Pancreas (tissue), 10 donors: ENCODE results near the gene PCDHGB4. TPM values are rescaled to one million over a fixed set of nuclear protein-coding genes. Genes with fewer than 3 reads are reported as not detected.
"Not testable (repeated sequence)": the region's sequence is repeated elsewhere in the genome, so short reads cannot be mapped to it uniquely, and the experiment has no call there.

ENCODE experiments used
- ATAC-seq, 4 donors: fragments of 200-7000 bp; cut with Tn5 transposase; one replicate each; pipeline versions ENCODE4 v1.8.0 to v1.9.1; 2020; ENCODE audit warnings: mild to moderate bottlenecking in 4 of 4, moderate library complexity in 4 of 4
- DNase-seq, 6 donors: peaks; one replicate each; pipeline ENCODE4 v3.0.0-alpha.2; 2020
- FAIRE-seq: peaks from 2 replicates; lab custom pipeline; 2012; peaks lifted over from hg19 to GRCh38; lab: Jason Lieb, UNC
- H3K27ac ChIP-seq, 4 donors: fragments of 200-600 bp; sonication (generic); 1 replicate in 3 of 4; 2 replicates in 1 of 4; pipeline versions ENCODE4 v1.5.0 to v1.8.0; 2020
- H3K27me3 ChIP-seq, 4 donors: fragments of 200-600 bp; one replicate each; pipeline ENCODE4 v1.8.0; 2021
- H3K36me3 ChIP-seq, 3 donors: fragments of 200-600 bp; sonication (generic) in 1 of 3; one replicate each; pipeline versions ENCODE4 v1.5.0 to v1.8.0; 2020 to 2021
- H3K4me1 ChIP-seq, 3 donors: fragments of 200-600 bp; one replicate each; pipeline ENCODE4 v1.8.0; 2021
- H3K4me3 ChIP-seq, 4 donors: fragments of 200-600 bp; sonication (generic) in 2 of 4; one replicate each; pipeline versions ENCODE4 v1.5.0 to v1.8.0; 2020 to 2021
- H3K9me3 ChIP-seq, 4 donors: fragments of 200-600 bp; one replicate each; pipeline ENCODE4 v1.8.0; 2021
- CTCF ChIP-seq, 4 donors: fragments of 200-600 bp; sonication (generic) in 3 of 4; IDR thresholded peaks; one replicate each; pipeline versions ENCODE4 v1.5.0 to v1.8.0; 2021; ENCODE audit warnings: antibody characterized with exemption in 4 of 4
- WGBS, 2 donors: extraction: QIAGEN DNeasy Blood & Tissue Kit; methylation state at CpG; one replicate each; pipeline ENCODE4 v1.1.7; 2013; 5-methylcytosine and 5-hydroxymethylcytosine counted together
- intact Hi-C, 3 donors: fragments of 100-400 bp; cut with DNase I; formaldehyde crosslinking; loops; one replicate each; pipeline versions ENCODE4 v1.11.1 to v1.14.2; 2022
- polyA plus RNA-seq, 2 donors: library from polyadenylated mRNA; stranded (reverse); fragments of 200-250 nt; gene quantifications; one replicate each; pipeline ENCODE4 v1.2.3, GENCODE V29; 2013
- total RNA-seq, 6 donors: library from RNA; stranded (reverse); fragmentation: NEBNext Ultra II Directional in 4 of 6; extraction: Animal tissue kit (Norgen Biotek cat#: 25700) in 4 of 6; gene quantifications; one replicate each; pipeline versions ENCODE4 v1.2.1 to v1.2.4, GENCODE V29; 2021 to 2023
- donor health status: healthy with polysubstance abuse.
- donor health status: DM: no; HTN: no; CAD: no; lungs with moderate emphysema.
- donor health status: DM: no; HTN: no; CAD: no.
- donor health status: control.
- donor health status: control.
- donor health status: Bipolar disorder and iron deficiency.
- donor health status: DM: yes; HTN: yes; CAD: no.
- donor health status: DM: no; HTN: no; CAD: no.
- donor health status: DM: no; HTN: no; CAD: no.
- donor health status: DM: yes; HTN: yes; CAD: no.

The PCDHGB4 gene
- total and polyA plus RNA-seq, 8 donors, result 0.56 to 3.1 (median 1.8) TPM

- no peak overlapping the region for H3K27ac ChIP-seq
- no peak for ATAC-seq
- H3K27me3 ChIP-seq, result no peaks in the 10 kb centered on the region
These were observed 22.3 kb downstream of the PCDHGB4 start for GRCh38 chr5:141409598-141410306.

GRCh38 chr5:141411575-141411974 lies 24.1 kb downstream of the PCDHGB4 start:
- FAIRE-seq, result no peak
- no peak overlapping the region for H3K27ac ChIP-seq
- 60 to 61% methylated on average over 3 of the region's 3 CpGs for WGBS, 2 donors

More at GRCh38 chr5:141409598-141410306, 22.3 kb downstream of the PCDHGB4 start:
- no peak overlapping the region for H3K4me3 ChIP-seq
- no peak for TF ChIP-seq CTCF (IDR thresholded peaks at IDR 0.05)
- no peak for FAIRE-seq
- peak in 1 of 6 donors; percentile 27 for DNase-seq
- 20 to 21% methylated on average over 62 to 64 of the region's 64 CpGs for WGBS, 2 donors
- H3K9me3 ChIP-seq, result peaks cover 0 to 18% (median 4%) of the 10 kb centered on the region in 4 donors
- H3K4me1 ChIP-seq, result no peaks in the 10 kb centered on the region
- no peaks in the 10 kb centered on the region for H3K36me3 ChIP-seq
- intact Hi-C loops, result loop anchor here in 1 of 3 donors (10.0 kb wide), 2 partner anchors 115 to 145 kb away; no protein-coding TSS in a partner anchor

GRCh38 chr5:141412854-141413539 lies 25.5 kb downstream of the PCDHGB4 start, which contains the start of gene PCDHGA10:
Gene PCDHGA10, plus strand, starts transcription at chr5:141412987. Its CDS starts 189 bp downstream, at chr5:141413176.
- Histone ChIP-seq H3K4me1 (no peaks in the 10 kb centered on the region), H3K27ac (no peak within 1 kb of the TSS), H3K9me3 (peaks cover 0 to 23% (median 5%) of the 10 kb centered on the region in 4 donors), H3K36me3 (no peaks in the 10 kb centered on the region), H3K4me3 (peak within 1 kb of the TSS in 1 of 4 donors; percentile 18), H3K27me3 (no peaks in the 10 kb centered on the region)
- FAIRE-seq (no peak), ATAC-seq (peak; percentile 55 to 68 (median 68)), DNase-seq (peak in 1 of 6 donors; percentile 46)
- 20 to 27% methylated on average over 31 of the region's 31 CpGs for WGBS, 2 donors
- TF ChIP-seq CTCF (IDR thresholded peaks at IDR 0.05), result peak in 2 of 4 donors; percentile 13 to 17
- intact Hi-C loops, result loop anchor here in 1 of 3 donors (10.0 kb wide), 1 partner anchor 112 kb away; no protein-coding TSS in a partner anchor

More at GRCh38 chr5:141411575-141411974, 24.1 kb downstream of the PCDHGB4 start:
- intact Hi-C loops, result loop anchor here in 1 of 3 donors (10.0 kb wide), 1 partner anchor 113 kb away; no protein-coding TSS in a partner anchor
- H3K36me3 ChIP-seq, result no peaks in the 10 kb centered on the region
- no peak overlapping the region for H3K4me3 ChIP-seq
- no peak for ATAC-seq
- DNase-seq, result no peak
- H3K27me3 ChIP-seq, result no peaks in the 10 kb centered on the region
- no peak for TF ChIP-seq CTCF (IDR thresholded peaks at IDR 0.05)
- H3K9me3 ChIP-seq, result peaks cover 0 to 18% (median 4%) of the 10 kb centered on the region in 4 donors
- H3K4me1 ChIP-seq, result no peaks in the 10 kb centered on the region

GRCh38 chr5:141413540-141414069 lies 26.1 kb downstream of the PCDHGB4 start:
- H3K27me3 ChIP-seq, result no peaks in the 10 kb centered on the region

GRCh38 chr5:141414548-141415274 lies 27.2 kb downstream of the PCDHGB4 start:
- 20 to 21% methylated on average over 29 to 46 of the region's 46 CpGs for WGBS, 2 donors
- intact Hi-C loops, result loop anchor here in 1 of 3 donors (10.0 kb wide), 1 partner anchor 110 kb away; no protein-coding TSS in a partner anchor
- not testable (repeated sequence) for ATAC-seq, FAIRE-seq, H3K27me3 ChIP-seq, H3K4me1 ChIP-seq, H3K4me3 ChIP-seq, H3K36me3 ChIP-seq, DNase-seq, H3K27ac ChIP-seq
- H3K9me3 ChIP-seq, result peaks cover 0 to 38% (median 5%) of the 10 kb centered on the region in 4 donors

More at GRCh38 chr5:141413540-141414069, 26.1 kb downstream of the PCDHGB4 start:
- intact Hi-C loops, result loop anchor here in 1 of 3 donors (10.0 kb wide), 1 partner anchor 111 kb away; no protein-coding TSS in a partner anchor
- Histone ChIP-seq H3K36me3 (no peaks in the 10 kb centered on the region), H3K4me3 (peak overlapping the region in 1 of 4 donors; percentile 18), H3K4me1 (no peaks in the 10 kb centered on the region), H3K27ac (no peak overlapping the region), H3K9me3 (peaks cover 0 to 27% (median 5%) of the 10 kb centered on the region in 4 donors)
- DNase-seq (no peak), ATAC-seq (peak in 1 of 4 donors; percentile 32), FAIRE-seq (no peak)
- no peak for TF ChIP-seq CTCF (IDR thresholded peaks at IDR 0.05)
- 15 to 17% methylated on average over 25 of the region's 25 CpGs for WGBS, 2 donors

GRCh38 chr5:141415275-141415618 lies 27.7 kb downstream of the PCDHGB4 start:
- ATAC-seq, FAIRE-seq, H3K4me1 ChIP-seq, H3K4me3 ChIP-seq, H3K36me3 ChIP-seq, H3K27ac ChIP-seq, DNase-seq, H3K27me3 ChIP-seq: not testable (repeated sequence)
- peaks cover 0 to 41% (median 6%) of the 10 kb centered on the region in 4 donors for H3K9me3 ChIP-seq
- WGBS, 2 donors, result 17 to 20% methylated on average over 24 of the region's 24 CpGs
- intact Hi-C loops, result loop anchor here in 1 of 3 donors (10.0 kb wide), 1 partner anchor 110 kb away; no protein-coding TSS in a partner anchor
